Adrenal gland (tissue), 12 donors: ENCODE measurements around the gene CDYL2. TPM values are rescaled to one million over a fixed set of nuclear protein-coding genes. Genes with fewer than 3 reads are reported as not detected.

Experiments used
- DNase-seq, 7 donors: peaks; one replicate each; pipeline ENCODE4 v3.0.0-alpha.2; 2019 to 2020
- H3K27ac ChIP-seq, 5 donors: fragments of 200-600 bp; sonication (generic) in 4 of 5; 1 replicate in 3 of 5; 2 replicates in 2 of 5; pipeline versions ENCODE4 v1.5.1 to v1.8.0; 2016 to 2020; ENCODE audit warnings: mild to moderate bottlenecking in 1 of 5
- H3K27me3 ChIP-seq: fragments of 200-600 bp; 2 replicates; pipeline ENCODE4 v1.8.0; 2021
- H3K36me3 ChIP-seq, 2 donors: fragments of 200-600 bp; replicated peaks in 1 of 2; 1 replicate in 1 of 2; 2 replicates in 1 of 2; pipeline versions ENCODE4 v1.5.1 to v1.8.0; 2018 to 2022
- H3K4me1 ChIP-seq, 2 donors: fragments of 200-600 bp; replicated peaks in 1 of 2; 1 replicate in 1 of 2; 2 replicates in 1 of 2; pipeline versions ENCODE4 v1.5.1 to v1.8.0; 2018 to 2021
- H3K4me3 ChIP-seq, 4 donors: fragments of 200-600 bp; sonication (generic) in 3 of 4; one replicate each; pipeline ENCODE4 v1.5.1; 2016 to 2018
- H3K9me3 ChIP-seq, 3 donors: fragments of 200-600 bp; sonication (generic) in 1 of 3; replicated peaks in 1 of 3; 1 replicate in 2 of 3; 2 replicates in 1 of 3; pipeline versions ENCODE4 v1.5.1 to v1.8.0; 2016 to 2021
- POLR2A ChIP-seq, 2 donors: fragments of 450-650 bp; IDR thresholded peaks; one replicate each; pipeline ENCODE4 v1.6.1; 2017; ENCODE audit warnings: antibody characterized with exemption in 2 of 2, mild to moderate bottlenecking in 2 of 2, moderate library complexity in 1 of 2
- WGBS, 4 donors: extraction: QIAGEN DNeasy Blood & Tissue Kit in 2 of 4; methylation state at CpG; one replicate each; pipeline versions ENCODE4 v1.1.5 to v1.1.7; 2013 to 2017; 5-methylcytosine and 5-hydroxymethylcytosine counted together
- intact Hi-C, 2 donors: fragments of 100-400 bp; cut with DNase I; formaldehyde crosslinking; loops; one replicate each; pipeline versions ENCODE4 v1.14.1 to v1.15.0; 2022 to 2023
- polyA plus RNA-seq, 3 donors: library from polyadenylated mRNA; stranded (reverse); fragments of 200-250 nt in 2 of 3; fragments of 350-450 nt in 1 of 3; fragmentation: Illumina TruSeq in 1 of 3; extraction: RNeasy Lipid Tissue Mini Kit (QIAGEN cat#74804) in 1 of 3; gene quantifications; one replicate each; pipeline ENCODE4 v1.2.3, GENCODE V29; 2013 to 2014
- total RNA-seq, 9 donors: library from RNA; depleted of rRNA in 4 of 9; stranded (reverse); fragments of >200 nt in 4 of 9; fragments of 120-200 nt in 1 of 9; fragmentation: NEBNext Ultra II Directional in 1 of 9; extraction: Animal tissue kit (Norgen Biotek cat#: 25700) in 1 of 9; gene quantifications; one replicate each; pipeline versions ENCODE4 v1.1.0 to v1.2.4, GENCODE V29; 2013 to 2023
- TF ChIP-seq, protein P1 (sequence below), 6 experiments: fragments of 450-650 bp in 4 of 6; fragments of 200-600 bp in 2 of 6; sonication (generic) in 1 of 6; IDR thresholded peaks; 1 replicate in 5 of 6; 2 replicates in 1 of 6; pipeline versions ENCODE4 v1.5.1 to v1.8.0; 2016 to 2021; ENCODE audit warnings: antibody characterized with exemption in 6 of 6, mild to moderate bottlenecking in 2 of 6, moderate library complexity in 1 of 6
- donor health status: healthy with polysubstance abuse.
- donor health status: Bipolar disorder and iron deficiency.
- donor health status: DM: yes; HTN: yes; CAD: no.
- donor health status: DM: no; HTN: no; CAD: no.
- donor health status: DM: no; HTN: no; CAD: no.
- donor health status: DM: yes; HTN: yes; CAD: no.

The CDYL2 gene
- total and polyA plus RNA-seq, 12 donors = 0.61 to 14.0 (median 7.6) TPM

GRCh38 chr16:80620736-80621605 is 183.4 kb downstream of the CDYL2 start:
- no peaks in the 10 kb centered on the region for H3K9me3 ChIP-seq
- intact Hi-C loops = no loop called here
- WGBS, 4 donors = 84 to 93% (median 90%) methylated on average over 10 to 17 of the region's 17 CpGs
- DNase-seq = no peak
- no peak for TF ChIP-seq POLR2A (IDR thresholded peaks at IDR 0.05)
- TF ChIP-seq, protein P1, sequence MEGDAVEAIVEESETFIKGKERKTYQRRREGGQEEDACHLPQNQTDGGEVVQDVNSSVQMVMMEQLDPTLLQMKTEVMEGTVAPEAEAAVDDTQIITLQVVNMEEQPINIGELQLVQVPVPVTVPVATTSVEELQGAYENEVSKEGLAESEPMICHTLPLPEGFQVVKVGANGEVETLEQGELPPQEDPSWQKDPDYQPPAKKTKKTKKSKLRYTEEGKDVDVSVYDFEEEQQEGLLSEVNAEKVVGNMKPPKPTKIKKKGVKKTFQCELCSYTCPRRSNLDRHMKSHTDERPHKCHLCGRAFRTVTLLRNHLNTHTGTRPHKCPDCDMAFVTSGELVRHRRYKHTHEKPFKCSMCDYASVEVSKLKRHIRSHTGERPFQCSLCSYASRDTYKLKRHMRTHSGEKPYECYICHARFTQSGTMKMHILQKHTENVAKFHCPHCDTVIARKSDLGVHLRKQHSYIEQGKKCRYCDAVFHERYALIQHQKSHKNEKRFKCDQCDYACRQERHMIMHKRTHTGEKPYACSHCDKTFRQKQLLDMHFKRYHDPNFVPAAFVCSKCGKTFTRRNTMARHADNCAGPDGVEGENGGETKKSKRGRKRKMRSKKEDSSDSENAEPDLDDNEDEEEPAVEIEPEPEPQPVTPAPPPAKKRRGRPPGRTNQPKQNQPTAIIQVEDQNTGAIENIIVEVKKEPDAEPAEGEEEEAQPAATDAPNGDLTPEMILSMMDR (IDR thresholded peaks at IDR 0.05) = no peak
- H3K27me3 ChIP-seq = no peaks in the 10 kb centered on the region
- no peak overlapping the region for H3K4me3 ChIP-seq
- H3K36me3 ChIP-seq = no peaks in the 10 kb centered on the region
- no peak overlapping the region for H3K27ac ChIP-seq
- no peaks in the 10 kb centered on the region for H3K4me1 ChIP-seq

DNA sequence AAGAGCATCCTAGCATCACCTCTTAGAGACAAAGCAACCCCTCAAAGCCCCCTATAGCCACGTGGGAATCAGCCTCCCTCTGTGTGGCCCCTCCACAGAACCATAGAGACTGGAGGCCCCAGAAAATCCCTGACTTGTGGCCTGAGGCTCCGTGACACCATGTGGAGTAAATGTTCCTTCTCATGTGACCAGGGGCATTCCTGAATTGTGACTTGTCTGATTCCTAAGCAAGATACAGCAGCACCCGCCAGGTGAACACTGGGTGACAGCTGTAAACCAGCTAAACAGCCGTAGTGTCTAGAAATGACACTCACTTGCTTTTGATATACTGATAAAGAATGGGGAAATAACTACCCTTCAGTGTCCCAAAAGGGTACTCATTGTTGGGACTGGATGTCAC is 184.6 kb downstream of the CDYL2 start:
- DNase-seq = no peak
- intact Hi-C loops = no loop called here
- H3K27ac ChIP-seq = no peak overlapping the region
- H3K4me3 ChIP-seq = no peak overlapping the region
- no peaks in the 10 kb centered on the region for H3K4me1 ChIP-seq
- TF ChIP-seq, protein P1 (IDR thresholded peaks at IDR 0.05) = no peak
- TF ChIP-seq POLR2A (IDR thresholded peaks at IDR 0.05) = no peak
- no peaks in the 10 kb centered on the region for H3K9me3 ChIP-seq
- H3K36me3 ChIP-seq = no peaks in the 10 kb centered on the region
- no peaks in the 10 kb centered on the region for H3K27me3 ChIP-seq
- WGBS, 4 donors = 79 to 100% (median 84%) methylated on average over 3 to 4 of the region's 4 CpGs

DNA sequence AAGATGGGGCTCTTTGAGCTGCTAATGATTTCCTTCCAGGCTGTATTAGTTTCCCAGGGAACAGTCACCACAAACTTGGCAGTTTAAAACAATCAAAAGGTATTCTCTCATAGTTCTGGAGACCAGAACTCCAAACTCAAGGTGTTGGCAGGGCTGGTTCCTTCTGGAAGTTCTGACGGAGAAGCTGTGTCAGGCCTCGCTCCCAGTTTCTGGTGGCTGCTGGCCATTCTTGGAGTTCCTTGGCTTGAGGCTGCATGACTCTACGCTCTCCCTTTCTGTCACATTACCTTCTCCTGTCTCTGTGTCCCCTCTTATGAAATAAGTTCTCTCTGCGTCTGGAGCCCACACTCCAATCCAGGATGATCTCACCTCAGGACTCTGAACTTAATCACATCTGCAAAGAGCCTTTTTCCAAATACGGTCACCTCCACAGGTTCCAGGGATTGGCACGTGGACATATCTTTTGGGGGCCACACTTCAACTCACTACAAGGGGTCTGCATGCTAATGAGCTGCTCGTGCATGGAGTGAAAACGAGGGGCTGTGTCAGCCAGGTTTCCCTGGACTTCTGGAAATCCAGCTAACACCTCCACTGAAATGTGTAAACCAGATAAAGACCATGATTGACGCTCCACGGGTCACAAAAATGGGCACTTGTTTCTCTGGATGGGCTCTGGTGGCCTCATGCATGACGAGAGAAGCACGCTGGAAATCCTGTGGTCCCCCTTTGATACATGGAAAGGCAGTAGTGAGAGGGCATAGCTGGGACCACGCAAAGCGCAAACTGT is 185.3 kb downstream of the CDYL2 start:
- Histone ChIP-seq H3K27ac (no peak overlapping the region), H3K27me3 (no peaks in the 10 kb centered on the region), H3K4me3 (no peak overlapping the region), H3K4me1 (no peaks in the 10 kb centered on the region), H3K36me3 (no peaks in the 10 kb centered on the region), H3K9me3 (no peaks in the 10 kb centered on the region)
- 92 to 95% (median 94%) methylated on average over 14 of the region's 14 CpGs for WGBS, 4 donors
- intact Hi-C loops = no loop called here
- TF ChIP-seq, protein P1 (IDR thresholded peaks at IDR 0.05) = no peak
- no peak for TF ChIP-seq POLR2A (IDR thresholded peaks at IDR 0.05)
- no peak for DNase-seq

DNA sequence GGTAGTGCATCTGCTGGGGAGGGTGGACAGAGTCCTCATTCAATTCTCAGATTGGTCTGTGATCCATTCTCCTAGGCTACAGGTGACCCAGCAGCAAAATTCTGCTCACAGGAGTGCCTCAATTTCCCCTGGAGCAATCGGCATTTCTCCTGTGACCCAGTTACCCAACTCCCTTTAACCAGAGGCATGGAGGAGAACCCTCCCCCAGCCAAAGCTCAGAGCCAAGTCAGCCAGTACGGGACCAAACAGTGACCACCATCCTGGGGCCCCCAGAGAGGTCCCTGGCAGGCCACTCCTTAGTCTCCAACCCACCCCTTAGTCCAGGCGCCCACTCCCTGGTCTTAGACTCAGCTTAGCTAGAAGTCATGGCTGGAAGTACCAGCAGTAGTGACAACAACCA is 188.0 kb downstream of the CDYL2 start:
- Histone ChIP-seq H3K4me1 (no peaks in the 10 kb centered on the region), H3K36me3 (no peaks in the 10 kb centered on the region), H3K27ac (no peak overlapping the region), H3K9me3 (no peaks in the 10 kb centered on the region), H3K4me3 (no peak overlapping the region), H3K27me3 (no peaks in the 10 kb centered on the region)
- no peak for DNase-seq
- intact Hi-C loops = no loop called here
- no peak for TF ChIP-seq POLR2A (IDR thresholded peaks at IDR 0.05)
- TF ChIP-seq, protein P1 (IDR thresholded peaks at IDR 0.05) = no peak
- 86 to 93% (median 88%) methylated on average over 3 of the region's 3 CpGs for WGBS, 4 donors
